Measurements from ENCODE around the gene PKMYT1. TPM values are rescaled to one million over a fixed set of nuclear protein-coding genes. Genes with fewer than 3 reads are reported as not detected.

The PKMYT1 gene
- total and polyA plus RNA-seq, 2 of the 4 experiments (the other 2 are of a cell fraction) = 1.8 to 14.9 TPM

DNA sequence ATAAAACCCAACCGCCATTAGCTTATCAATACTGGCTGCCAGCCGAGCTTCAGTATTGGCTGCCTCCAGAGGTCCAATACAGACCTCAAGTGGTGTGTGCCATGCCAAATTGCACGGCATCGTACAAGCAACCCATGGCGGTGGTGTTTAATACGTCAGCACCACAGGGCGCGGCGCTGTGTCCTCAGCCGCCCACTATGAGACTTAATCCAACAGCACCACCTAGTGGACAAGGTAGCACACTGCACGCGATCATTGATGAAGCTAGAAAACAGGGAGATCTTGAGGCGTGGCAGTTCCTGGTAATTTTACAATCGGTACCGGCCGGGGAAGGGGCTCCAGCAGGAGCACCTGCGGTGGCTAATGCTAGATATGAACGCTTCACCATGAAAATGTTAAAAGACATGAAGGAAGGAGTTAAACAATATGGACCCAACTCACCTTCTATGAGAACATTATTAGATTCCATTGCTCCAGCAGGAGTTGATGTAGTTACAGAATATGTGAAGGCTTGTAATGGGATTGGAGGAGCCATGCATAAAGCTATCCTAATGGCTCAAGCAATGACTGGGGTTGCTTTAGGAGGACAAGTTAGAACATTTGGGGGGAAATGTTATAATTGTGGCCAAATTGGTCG is 53.1 kb downstream of the PKMYT1 start:
- Histone ChIP-seq H2BK20ac (ENCODE audit: low read depth, low read length) (no peak overlapping the region), H3K4me3 (ENCODE audit: insufficient read depth, low read depth, low read length) (no peak overlapping the region), H2BK120ac (ENCODE audit: low read depth, low read length) (no peak overlapping the region), H4K8ac (ENCODE audit: low read depth in 2 of 2, low read length in 2 of 2) (peak overlapping the region in 1 of 2 experiments; percentile 74; a peak in 1 of 4 replicates), H3K36me3 (ENCODE audit: control insufficient read depth, insufficient read depth, low read length) (peaks cover 24% of the 10 kb centered on the region), H2AK9ac (replicated peaks; ENCODE audit: low read depth, low read length, poor library complexity) (peak overlapping the region; percentile 73), H3K4me1 (ENCODE audit: control insufficient read depth, insufficient read depth, low read length) (no peaks in the 10 kb centered on the region), H2AFZ (replicated peaks; ENCODE audit: low read length, poor library complexity) (peak overlapping the region; percentile 86), H3K56ac (ENCODE audit: extremely low read depth, insufficient read depth, low read length) (no peak overlapping the region), H3K4me2 (ENCODE audit: low read depth, low read length) (peak overlapping the region; percentile 59), H3K27ac (ENCODE audit: insufficient read depth, low read length) (no peak overlapping the region), H3K9me3 (ENCODE audit: control insufficient read depth, insufficient read depth, low read length) (no peaks in the 10 kb centered on the region), H4K20me1 (ENCODE audit: insufficient read depth, low read length) (peaks cover 6% of the 10 kb centered on the region; the same call in 1 of the 2 replicates), H3K9ac (ENCODE audit: low read depth, low read length) (no peak overlapping the region), H2AK5ac (ENCODE audit: low read depth, low read length) (no peak overlapping the region), H3K27me3 (ENCODE audit: control insufficient read depth, insufficient read depth, low read length) (no peaks in the 10 kb centered on the region), H3K23ac (ENCODE audit: low read depth, low read length) (no peak overlapping the region), H3K18ac (ENCODE audit: low read depth, low read length) (no peak overlapping the region), H3K9me1 (ENCODE audit: insufficient read depth, low read length) (no peaks in the 10 kb centered on the region), H2BK15ac (ENCODE audit: low read depth, low read length) (no peak overlapping the region), H3K4ac (ENCODE audit: low read depth, low read length) (0 out of 2 replicates have a peak overlapping the region, but pooled peaks have one; percentile 57), H4K5ac (ENCODE audit: low read depth, low read length) (no peak overlapping the region), H4K91ac (ENCODE audit: insufficient read depth, low read depth, low read length) (no peak overlapping the region), H3K79me1 (ENCODE audit: low read depth in 1 of 2, low read length in 2 of 2) (peaks cover 6 to 35% of the 10 kb centered on the region in 2 experiments), H3K14ac (replicated peaks; ENCODE audit: low read depth, low read length) (no peak overlapping the region), H2BK5ac (ENCODE audit: low read depth, low read length, poor library complexity, severe bottlenecking) (no peak overlapping the region)
- CTCF ChIA-PET = interaction anchor here (0.6 to 1.2 kb wide), 7 partner anchors 10 to 88 kb away, joined by 3 to 5 read pairs (median 3); no protein-coding TSS in a partner anchor
- TF ChIP-seq RAD21 (IDR thresholded peaks at IDR 0.05; ENCODE audit: low read length) (peak; percentile 75), MAZ (IDR thresholded peaks at IDR 0.05; ENCODE audit: borderline replicate concordance, low read depth, low read length) (no peak), POLR2A (IDR thresholded peaks at IDR 0.05; ENCODE audit: low read depth, low read length) (no peak), MAFK (IDR thresholded peaks at IDR 0.05; ENCODE audit: low read depth, low read length) (no peak), RCOR1 (IDR thresholded peaks at IDR 0.05; ENCODE audit: insufficient replicate concordance, low read length) (no peak), BHLHE40 (IDR thresholded peaks at IDR 0.05; ENCODE audit: low read depth, low read length) (no peak), FOS (IDR thresholded peaks at IDR 0.05; ENCODE audit: low read depth, low read length) (no peak), MXI1 (IDR thresholded peaks at IDR 0.05; ENCODE audit: borderline replicate concordance, low read depth, low read length) (no peak), RFX5 (IDR thresholded peaks at IDR 0.05; ENCODE audit: low read depth, low read length) (no peak), SMC3 (IDR thresholded peaks at IDR 0.05; ENCODE audit: low read depth, low read length) (peak; percentile 56; the same call in 1 of the 2 replicates), CEBPB (IDR thresholded peaks at IDR 0.05; ENCODE audit: low read depth, low read length) (no peak)
- TF ChIP-seq, protein P1, sequence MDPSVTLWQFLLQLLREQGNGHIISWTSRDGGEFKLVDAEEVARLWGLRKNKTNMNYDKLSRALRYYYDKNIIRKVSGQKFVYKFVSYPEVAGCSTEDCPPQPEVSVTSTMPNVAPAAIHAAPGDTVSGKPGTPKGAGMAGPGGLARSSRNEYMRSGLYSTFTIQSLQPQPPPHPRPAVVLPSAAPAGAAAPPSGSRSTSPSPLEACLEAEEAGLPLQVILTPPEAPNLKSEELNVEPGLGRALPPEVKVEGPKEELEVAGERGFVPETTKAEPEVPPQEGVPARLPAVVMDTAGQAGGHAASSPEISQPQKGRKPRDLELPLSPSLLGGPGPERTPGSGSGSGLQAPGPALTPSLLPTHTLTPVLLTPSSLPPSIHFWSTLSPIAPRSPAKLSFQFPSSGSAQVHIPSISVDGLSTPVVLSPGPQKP (IDR thresholded peaks at IDR 0.05; ENCODE audit: borderline replicate concordance, low read depth, low read length) = no peak
- TF ChIP-seq, protein P2, sequence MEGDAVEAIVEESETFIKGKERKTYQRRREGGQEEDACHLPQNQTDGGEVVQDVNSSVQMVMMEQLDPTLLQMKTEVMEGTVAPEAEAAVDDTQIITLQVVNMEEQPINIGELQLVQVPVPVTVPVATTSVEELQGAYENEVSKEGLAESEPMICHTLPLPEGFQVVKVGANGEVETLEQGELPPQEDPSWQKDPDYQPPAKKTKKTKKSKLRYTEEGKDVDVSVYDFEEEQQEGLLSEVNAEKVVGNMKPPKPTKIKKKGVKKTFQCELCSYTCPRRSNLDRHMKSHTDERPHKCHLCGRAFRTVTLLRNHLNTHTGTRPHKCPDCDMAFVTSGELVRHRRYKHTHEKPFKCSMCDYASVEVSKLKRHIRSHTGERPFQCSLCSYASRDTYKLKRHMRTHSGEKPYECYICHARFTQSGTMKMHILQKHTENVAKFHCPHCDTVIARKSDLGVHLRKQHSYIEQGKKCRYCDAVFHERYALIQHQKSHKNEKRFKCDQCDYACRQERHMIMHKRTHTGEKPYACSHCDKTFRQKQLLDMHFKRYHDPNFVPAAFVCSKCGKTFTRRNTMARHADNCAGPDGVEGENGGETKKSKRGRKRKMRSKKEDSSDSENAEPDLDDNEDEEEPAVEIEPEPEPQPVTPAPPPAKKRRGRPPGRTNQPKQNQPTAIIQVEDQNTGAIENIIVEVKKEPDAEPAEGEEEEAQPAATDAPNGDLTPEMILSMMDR (conservative IDR thresholded peaks at IDR 0.05; ENCODE audit: low read depth, low read length) = peak; percentile 95
- ATAC-seq (ENCODE audit: low read depth) (peak; percentile 99), DNase-seq (peak; percentile 80)
- BruUV-seq (replicated peaks) = no TSS peak
- WGBS, 2 experiments (ENCODE audit: extremely low coverage in 2 of 2, insufficient read length in 1 of 2) = 22% methylated on average over 7 of the region's 19 CpGs; no CpG with 5 or more reads in 1 of the 2 experiments
- dilution Hi-C loops (cut with HindIII; ENCODE audit: low sequenced_read_pairs, unreplicated experiment) = no loop called here
- intact Hi-C loops (cut with micrococcal nuclease) = no loop called here
- POLR2A ChIA-PET (ENCODE audit: unreplicated experiment) = no interaction called here
- in situ Hi-C loops (cut with MboI; ENCODE audit: low sequenced_read_pairs) = no loop called here
